Measurements from ENCODE around the gene A3GALT2.

A3GALT2 gene

DNA sequence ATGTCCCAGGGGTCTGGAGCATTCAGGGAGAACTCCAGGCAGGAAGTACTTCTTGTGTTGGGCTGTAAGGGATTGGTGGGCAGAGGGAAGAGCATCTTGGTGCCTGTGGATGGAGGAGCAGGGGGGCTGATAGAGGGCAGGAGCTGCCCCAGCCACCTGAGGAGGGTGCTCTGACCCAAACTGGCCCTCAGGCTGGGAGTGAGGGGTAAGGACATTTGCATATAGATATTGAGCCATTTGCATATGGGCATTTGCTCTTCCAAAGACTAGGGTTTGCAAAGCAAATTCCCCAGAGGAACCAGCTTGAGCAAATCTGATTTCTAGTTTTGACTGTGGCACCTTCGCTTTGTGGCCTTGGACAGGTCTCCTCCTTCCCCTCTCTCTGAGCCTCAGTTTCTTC, 46.5 kb downstream of the A3GALT2 start:
- Histone ChIP-seq H4K20me1 (ENCODE audit: insufficient read depth, low read length, poor library complexity, severe bottlenecking) (no peaks in the 10 kb centered on the region), H3K4me1 (ENCODE audit: insufficient read depth, low read length, poor library complexity, severe bottlenecking) (peaks cover 4% of the 10 kb centered on the region), H2AFZ (ENCODE audit: low read length) (no peak overlapping the region), H3K36me3 (ENCODE audit: insufficient read depth, low read length) (peaks cover 12% of the 10 kb centered on the region; the same call in 1 of the 2 replicates), H3F3A (ENCODE audit: low read depth) (no peaks in the 10 kb centered on the region), H3K9me2 (replicated peaks; ENCODE audit: low read depth, low read length) (no peaks in the 10 kb centered on the region), H3K79me2 (ENCODE audit: insufficient read depth, low read length) (peaks cover 3% of the 10 kb centered on the region; the same call in 1 of the 2 replicates), H3K9me3 (ENCODE audit: insufficient read depth, low read depth, low read length) (no peaks in the 10 kb centered on the region), H3K27me3 (ENCODE audit: insufficient read depth, low read length, poor library complexity, severe bottlenecking) (no peaks in the 10 kb centered on the region), H3K4me3 (ENCODE audit: low read length, poor library complexity, severe bottlenecking) (no peak overlapping the region), H3K9ac (ENCODE audit: low read depth, low read length, poor library complexity, severe bottlenecking) (no peak overlapping the region), H3K4me2 (ENCODE audit: low read depth, low read length, poor library complexity, severe bottlenecking) (no peak overlapping the region)
- no peak for TF ChIP-seq CTCF (conservative IDR thresholded peaks at IDR 0.05; ENCODE audit: low read length)

GRCh38 chr1:33273961-33274371, 46.9 kb downstream of the A3GALT2 start:
- Histone ChIP-seq H3F3A (ENCODE audit: low read depth) (no peaks in the 10 kb centered on the region), H3K36me3 (ENCODE audit: insufficient read depth, low read length) (peaks cover 12% of the 10 kb centered on the region; the same call in 1 of the 2 replicates), H2AFZ (ENCODE audit: low read length) (no peak overlapping the region), H4K20me1 (ENCODE audit: insufficient read depth, low read length, poor library complexity, severe bottlenecking) (no peaks in the 10 kb centered on the region), H3K9me3 (ENCODE audit: insufficient read depth, low read depth, low read length) (no peaks in the 10 kb centered on the region), H3K9ac (ENCODE audit: low read depth, low read length, poor library complexity, severe bottlenecking) (no peak overlapping the region), H3K4me2 (ENCODE audit: low read depth, low read length, poor library complexity, severe bottlenecking) (no peak overlapping the region), H3K4me1 (ENCODE audit: insufficient read depth, low read length, poor library complexity, severe bottlenecking) (peaks cover 4% of the 10 kb centered on the region), H3K79me2 (ENCODE audit: insufficient read depth, low read length) (peaks cover 3% of the 10 kb centered on the region; the same call in 1 of the 2 replicates), H3K4me3 (ENCODE audit: low read length, poor library complexity, severe bottlenecking) (no peak overlapping the region), H3K9me2 (replicated peaks; ENCODE audit: low read depth, low read length) (no peaks in the 10 kb centered on the region), H3K27me3 (ENCODE audit: insufficient read depth, low read length, poor library complexity, severe bottlenecking) (no peaks in the 10 kb centered on the region)
- no peak for TF ChIP-seq CTCF (conservative IDR thresholded peaks at IDR 0.05; ENCODE audit: low read length)
- TF ChIP-seq EZH2phosphoT487 (IDR thresholded peaks at IDR 0.05; ENCODE audit: borderline replicate concordance): no peak

- Histone ChIP-seq H3K36me3 (ENCODE audit: insufficient read depth, low read length) (peaks cover 9% of the 10 kb centered on the region; the same call in 1 of the 2 replicates), H4K20me1 (ENCODE audit: insufficient read depth, low read length, poor library complexity, severe bottlenecking) (no peaks in the 10 kb centered on the region), H3K79me2 (ENCODE audit: insufficient read depth, low read length) (peaks cover 5% of the 10 kb centered on the region; the same call in 1 of the 2 replicates), H3K4me1 (ENCODE audit: insufficient read depth, low read length, poor library complexity, severe bottlenecking) (peaks cover 4% of the 10 kb centered on the region), H3F3A (ENCODE audit: low read depth) (no peaks in the 10 kb centered on the region), H3K4me3 (ENCODE audit: low read length, poor library complexity, severe bottlenecking) (no peak overlapping the region), H3K4me2 (ENCODE audit: low read depth, low read length, poor library complexity, severe bottlenecking) (no peak overlapping the region), H3K27me3 (ENCODE audit: insufficient read depth, low read length, poor library complexity, severe bottlenecking) (no peaks in the 10 kb centered on the region), H3K9me3 (ENCODE audit: insufficient read depth, low read depth, low read length) (no peaks in the 10 kb centered on the region), H3K9me2 (replicated peaks; ENCODE audit: low read depth, low read length) (no peaks in the 10 kb centered on the region), H2AFZ (ENCODE audit: low read length) (no peak overlapping the region), H3K9ac (ENCODE audit: low read depth, low read length, poor library complexity, severe bottlenecking) (no peak overlapping the region)
- no peak for TF ChIP-seq EZH2phosphoT487 (IDR thresholded peaks at IDR 0.05; ENCODE audit: borderline replicate concordance)
- TF ChIP-seq CTCF (conservative IDR thresholded peaks at IDR 0.05; ENCODE audit: low read length): no peak
These were observed 47.5 kb downstream of the A3GALT2 start for GRCh38 chr1:33273406-33273805.
